Measurements from ENCODE around the gene SLC66A2.

DNA sequence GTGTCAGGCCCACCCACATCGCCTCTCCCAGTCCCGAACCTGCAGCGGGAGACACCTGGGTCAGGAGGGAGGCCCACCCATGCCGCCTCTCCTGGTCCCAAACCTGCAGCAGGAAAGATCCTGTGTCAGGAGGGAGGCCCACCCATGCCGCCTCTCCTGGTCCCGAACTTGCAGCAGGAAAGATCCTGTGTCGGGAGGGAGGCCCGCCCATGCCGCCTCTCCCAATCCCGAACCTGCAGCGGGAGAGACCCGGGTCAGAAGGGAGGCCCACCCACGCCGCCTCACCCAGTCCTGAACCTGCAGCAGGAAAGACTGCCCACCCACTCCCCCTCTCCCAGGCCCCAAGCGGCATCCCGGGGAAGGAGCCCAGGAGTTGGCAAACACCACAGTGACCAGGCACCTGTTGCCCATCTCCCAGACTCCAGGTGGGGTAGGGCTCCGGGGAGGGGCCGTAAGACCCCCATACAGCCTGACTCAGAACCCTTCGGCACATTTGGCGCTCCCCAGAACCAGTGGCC lies 7.8 kb downstream of the SLC66A2 start:
- TF ChIP-seq, protein P1, sequence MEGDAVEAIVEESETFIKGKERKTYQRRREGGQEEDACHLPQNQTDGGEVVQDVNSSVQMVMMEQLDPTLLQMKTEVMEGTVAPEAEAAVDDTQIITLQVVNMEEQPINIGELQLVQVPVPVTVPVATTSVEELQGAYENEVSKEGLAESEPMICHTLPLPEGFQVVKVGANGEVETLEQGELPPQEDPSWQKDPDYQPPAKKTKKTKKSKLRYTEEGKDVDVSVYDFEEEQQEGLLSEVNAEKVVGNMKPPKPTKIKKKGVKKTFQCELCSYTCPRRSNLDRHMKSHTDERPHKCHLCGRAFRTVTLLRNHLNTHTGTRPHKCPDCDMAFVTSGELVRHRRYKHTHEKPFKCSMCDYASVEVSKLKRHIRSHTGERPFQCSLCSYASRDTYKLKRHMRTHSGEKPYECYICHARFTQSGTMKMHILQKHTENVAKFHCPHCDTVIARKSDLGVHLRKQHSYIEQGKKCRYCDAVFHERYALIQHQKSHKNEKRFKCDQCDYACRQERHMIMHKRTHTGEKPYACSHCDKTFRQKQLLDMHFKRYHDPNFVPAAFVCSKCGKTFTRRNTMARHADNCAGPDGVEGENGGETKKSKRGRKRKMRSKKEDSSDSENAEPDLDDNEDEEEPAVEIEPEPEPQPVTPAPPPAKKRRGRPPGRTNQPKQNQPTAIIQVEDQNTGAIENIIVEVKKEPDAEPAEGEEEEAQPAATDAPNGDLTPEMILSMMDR (IDR thresholded peaks at IDR 0.05): no peak
- TF ChIP-seq EZH2 (IDR thresholded peaks at IDR 0.05; ENCODE audit: borderline replicate concordance, insufficient read depth, low read depth, low read length, poor library complexity, severe bottlenecking): no peak

Data from B cell (primary cell).